NT2/D1 (cell line): ENCODE measurements around the gene FIS1.

Experiments
- SUZ12 ChIP-seq: IDR thresholded peaks from 2 replicates; pipeline ENCODE4 v1.6.1; 2011; ENCODE audit not compliant: insufficient read length, insufficient read depth; ENCODE audit errors: extremely low read depth
- YY1 ChIP-seq: IDR thresholded peaks from 2 replicates; pipeline ENCODE4 v1.6.1; 2011; ENCODE audit not compliant: insufficient read length, insufficient read depth

GRCh38 chr7:101233907-101234547 lies 10.9 kb downstream of the FIS1 start:
- TF ChIP-seq SUZ12 = no peak
- no peak for TF ChIP-seq YY1
